ENCODE measurements around the gene SPATA24.
"Not testable (repeated sequence)": the region's sequence is repeated elsewhere in the genome, so short reads cannot be mapped to it uniquely, and the experiment has no call there.

The SPATA24 gene

GRCh38 chr5:139382807-139383206, 21.1 kb downstream of the SPATA24 start:
- no peak for DNase-seq (ENCODE audit: low read depth)

GRCh38 chr5:139381837-139382761, 21.8 kb downstream of the SPATA24 start:
- no peak for DNase-seq (ENCODE audit: low read depth)

GRCh38 chr5:139379626-139380449, 24.1 kb downstream of the SPATA24 start:
- DNase-seq (ENCODE audit: low read depth) = no peak

- DNase-seq (ENCODE audit: low read depth) = no peak
Measured at GRCh38 chr5:139378941-139379361, 24.9 kb downstream of the SPATA24 start.

- DNase-seq (ENCODE audit: low read depth) = no peak
Measured at GRCh38 chr5:139378101-139378825, 25.6 kb downstream of the SPATA24 start.

GRCh38 chr5:139377226-139377625, 26.7 kb downstream of the SPATA24 start:
- no peak for DNase-seq (ENCODE audit: low read depth)

- DNase-seq (ENCODE audit: low read depth) = no peak
Measured at GRCh38 chr5:139376364-139376763, 27.5 kb downstream of the SPATA24 start.

GRCh38 chr5:139374909-139375308, 29.0 kb downstream of the SPATA24 start:
- no peak for DNase-seq (ENCODE audit: low read depth)

GRCh38 chr5:139371482-139372435, 32.1 kb downstream of the SPATA24 start:
- DNase-seq (ENCODE audit: low read depth) = no peak

- DNase-seq (ENCODE audit: low read depth) = no peak
Measured at GRCh38 chr5:139369181-139369580, 34.7 kb downstream of the SPATA24 start.

GRCh38 chr5:139368613-139369012, 35.3 kb downstream of the SPATA24 start:
- no peak for DNase-seq (ENCODE audit: low read depth)

GRCh38 chr5:139364466-139364865, 39.4 kb downstream of the SPATA24 start:
- DNase-seq (ENCODE audit: low read depth) = no peak

GRCh38 chr5:139363937-139364336, 40.0 kb downstream of the SPATA24 start:
- DNase-seq (ENCODE audit: low read depth) = no peak

GRCh38 chr5:139361835-139362429, 42.0 kb downstream of the SPATA24 start:
- no peak for DNase-seq (ENCODE audit: low read depth)

- DNase-seq (ENCODE audit: low read depth) = no peak
Measured at GRCh38 chr5:139360384-139360783, 43.5 kb downstream of the SPATA24 start.

- no peak for DNase-seq (ENCODE audit: low read depth)
Measured at GRCh38 chr5:139358064-139358463, 45.8 kb downstream of the SPATA24 start.

- not testable (repeated sequence) for DNase-seq (ENCODE audit: low read depth)
Measured at GRCh38 chr5:139355900-139356299, 48.0 kb downstream of the SPATA24 start.

- no peak for DNase-seq (ENCODE audit: low read depth)
Measured at GRCh38 chr5:139354186-139354585, 49.7 kb downstream of the SPATA24 start.

- DNase-seq (ENCODE audit: low read depth) = not testable (repeated sequence)
Measured at GRCh38 chr5:139347863-139348262, 56.0 kb downstream of the SPATA24 start.
